CD4-positive, alpha-beta T cell treated with Interleukin-2 at 100 ng/mL for 4 hours (primary cell): ENCODE measurements around the gene OSBPL7.

Source experiments
- DNase-seq: peaks from one replicate; pipeline ENCODE4 v3.0.0-alpha.2; 2020; ENCODE audit warnings: low spot score

The OSBPL7 gene, protein sequence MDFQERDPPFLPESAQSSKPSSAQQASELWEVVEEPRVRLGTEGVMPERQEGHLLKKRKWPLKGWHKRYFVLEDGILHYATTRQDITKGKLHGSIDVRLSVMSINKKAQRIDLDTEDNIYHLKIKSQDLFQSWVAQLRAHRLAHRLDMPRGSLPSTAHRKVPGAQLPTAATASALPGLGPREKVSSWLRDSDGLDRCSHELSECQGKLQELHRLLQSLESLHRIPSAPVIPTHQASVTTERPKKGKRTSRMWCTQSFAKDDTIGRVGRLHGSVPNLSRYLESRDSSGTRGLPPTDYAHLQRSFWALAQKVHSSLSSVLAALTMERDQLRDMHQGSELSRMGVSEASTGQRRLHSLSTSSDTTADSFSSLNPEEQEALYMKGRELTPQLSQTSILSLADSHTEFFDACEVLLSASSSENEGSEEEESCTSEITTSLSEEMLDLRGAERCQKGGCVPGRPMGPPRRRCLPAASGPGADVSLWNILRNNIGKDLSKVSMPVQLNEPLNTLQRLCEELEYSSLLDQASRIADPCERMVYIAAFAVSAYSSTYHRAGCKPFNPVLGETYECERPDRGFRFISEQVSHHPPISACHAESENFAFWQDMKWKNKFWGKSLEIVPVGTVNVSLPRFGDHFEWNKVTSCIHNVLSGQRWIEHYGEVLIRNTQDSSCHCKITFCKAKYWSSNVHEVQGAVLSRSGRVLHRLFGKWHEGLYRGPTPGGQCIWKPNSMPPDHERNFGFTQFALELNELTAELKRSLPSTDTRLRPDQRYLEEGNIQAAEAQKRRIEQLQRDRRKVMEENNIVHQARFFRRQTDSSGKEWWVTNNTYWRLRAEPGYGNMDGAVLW

GRCh38 chr17:47821424-47822391 is at the start of gene OSBPL7:
Gene OSBPL7 (minus strand): TSS chr17:47821794. CDS start chr17:47820278, 1,516 bp downstream.
- peak; percentile 92 for DNase-seq

DNA sequence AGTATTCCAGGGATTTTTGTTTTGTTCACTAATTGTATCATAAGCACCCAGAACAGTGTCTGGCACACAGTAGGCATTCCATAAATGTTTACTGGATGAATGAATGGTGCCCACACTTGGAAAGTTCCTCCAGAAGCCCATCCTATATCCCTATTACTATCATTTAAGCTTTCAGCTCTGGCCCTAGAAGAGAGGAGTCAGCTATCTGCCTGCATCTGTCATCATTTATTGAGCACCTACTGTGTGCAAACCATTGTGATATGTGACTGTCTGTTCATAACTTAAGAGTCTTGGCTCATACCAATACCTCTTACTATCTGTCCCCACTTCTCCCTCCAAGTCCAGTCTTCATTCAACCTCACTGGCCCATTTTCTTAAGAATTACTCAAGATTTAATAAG is 49.5 kb upstream of the OSBPL7 start:
- DNase-seq, result no peak

- no peak for DNase-seq
Observed at GRCh38 chr17:47870056-47870455, 48.5 kb upstream of the OSBPL7 start.

- no peak for DNase-seq
Observed at GRCh38 chr17:47869114-47869513, 47.5 kb upstream of the OSBPL7 start.

GRCh38 chr17:47867813-47868533 is 46.4 kb upstream of the OSBPL7 start:
- DNase-seq, result no peak

DNA sequence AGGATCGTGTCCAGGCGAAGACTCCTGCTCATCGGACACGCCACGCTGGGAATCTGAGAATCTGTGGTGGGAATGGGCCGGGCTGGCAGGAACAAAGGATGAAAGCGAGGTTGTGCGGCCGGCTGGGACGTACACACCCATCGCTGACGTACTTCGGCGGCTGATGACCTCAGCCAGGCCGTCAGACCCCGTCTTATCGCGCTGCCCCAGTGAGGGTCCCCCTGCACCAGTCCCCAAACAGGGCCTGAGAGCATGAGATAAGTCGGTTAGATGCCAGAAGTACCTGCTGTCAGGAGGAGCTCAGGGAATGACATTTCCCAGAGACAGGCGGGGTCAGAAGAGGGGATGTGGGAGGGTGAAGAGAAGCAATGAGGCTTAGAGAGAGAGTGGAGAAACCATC is 45.3 kb upstream of the OSBPL7 start:
- no peak for DNase-seq

DNA sequence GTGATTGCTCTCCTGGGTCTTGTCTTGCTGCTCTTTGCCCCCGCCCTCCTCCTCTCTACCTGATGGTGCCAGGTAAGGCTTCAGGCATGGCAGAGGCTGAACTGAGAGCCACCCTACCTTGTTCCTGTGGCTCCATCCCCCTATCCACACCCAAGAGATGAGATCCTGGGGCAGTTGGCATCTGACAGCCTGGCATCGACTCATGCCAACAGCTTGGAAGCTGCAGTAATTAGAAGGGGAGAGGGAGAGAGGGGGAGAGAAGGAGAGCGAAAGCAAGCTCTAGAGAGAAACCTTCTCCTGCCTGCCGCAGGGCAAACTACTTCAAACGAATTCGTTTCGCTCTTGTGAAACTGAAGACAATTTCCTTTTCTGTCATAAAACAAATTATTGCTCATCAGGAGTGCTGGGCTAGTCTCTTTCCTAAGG is 43.2 kb upstream of the OSBPL7 start:
- no peak for DNase-seq

- no peak for DNase-seq
Observed at GRCh38 chr17:47862621-47863440, 41.2 kb upstream of the OSBPL7 start.

GRCh38 chr17:47860386-47860785 is 38.8 kb upstream of the OSBPL7 start:
- DNase-seq, result no peak

GRCh38 chr17:47857551-47858455 is 36.2 kb upstream of the OSBPL7 start:
- DNase-seq, result no peak

GRCh38 chr17:47856830-47857229 is 35.2 kb upstream of the OSBPL7 start:
- no peak for DNase-seq

DNA sequence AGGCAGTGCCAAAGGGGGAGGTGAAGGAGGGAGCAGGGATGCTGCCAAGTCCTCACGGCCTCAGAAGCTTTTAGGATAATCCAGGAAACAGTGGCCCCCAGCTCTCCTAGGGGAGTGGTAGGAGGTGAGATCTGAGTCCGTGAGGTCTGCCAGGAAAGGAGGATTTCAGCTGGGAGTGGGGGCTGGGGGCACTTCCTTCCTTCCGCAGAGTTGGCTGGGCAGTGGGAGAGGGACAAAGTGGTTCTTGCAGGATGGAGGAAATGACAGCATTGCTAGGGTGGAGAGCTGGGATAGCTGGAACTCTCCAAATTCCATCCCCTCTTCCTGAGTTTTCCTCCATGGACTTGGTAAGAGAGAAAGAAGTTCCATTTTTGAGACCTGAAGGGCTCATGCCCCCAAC is 34.1 kb upstream of the OSBPL7 start:
- no peak for DNase-seq

GRCh38 chr17:47853616-47854015 is 32.0 kb upstream of the OSBPL7 start:
- no peak for DNase-seq

- DNase-seq, result no peak
Observed at GRCh38 chr17:47852113-47852949, 30.7 kb upstream of the OSBPL7 start.

- no peak for DNase-seq
Observed at GRCh38 chr17:47851764-47852112, 30.1 kb upstream of the OSBPL7 start.

GRCh38 chr17:47850692-47851573 is 29.3 kb upstream of the OSBPL7 start, which contains the start of gene SP6:
Gene SP6 (minus strand): TSS chr17:47851163. CDS start chr17:47848429, 2,734 bp downstream.
- peak; percentile 72 for DNase-seq

- DNase-seq, result no peak
Observed at GRCh38 chr17:47850373-47850691, 28.7 kb upstream of the OSBPL7 start.

DNA sequence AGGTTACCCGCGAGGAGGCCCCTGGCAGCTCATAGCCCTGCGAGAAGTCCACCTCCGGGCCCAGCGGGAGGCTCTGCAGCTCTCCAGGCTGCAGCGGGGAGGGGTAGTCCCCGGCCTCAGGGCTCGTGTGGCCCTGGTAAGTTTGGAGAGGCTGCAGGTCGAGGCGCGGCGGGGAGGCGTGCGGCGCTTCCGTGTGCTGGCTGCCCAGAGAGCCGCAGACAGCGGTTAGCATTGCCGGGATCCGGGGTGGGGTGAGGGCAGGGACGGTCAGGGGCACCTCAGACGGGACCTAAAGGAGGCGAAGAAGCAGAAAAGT is 26.6 kb upstream of the OSBPL7 start:
- no peak for DNase-seq
